Natural killer cell (primary cell): ENCODE data around the gene QSOX1. TPM values are rescaled to one million over a fixed set of nuclear protein-coding genes. Genes with fewer than 3 reads are reported as not detected.

Experiments
- ATAC-seq, 3 donors: fragments of 150-1000 bp in 2 of 3; fragments of 200-7000 bp in 1 of 3; cut with Tn5 transposase; 1 replicate in 1 of 3; 2 replicates in 2 of 3; pipeline ENCODE4 v1.10.0; 2021; ENCODE audit warnings: mild to moderate bottlenecking in 2 of 3, moderate library complexity in 2 of 3
- DNase-seq, 2 donors: peaks; one replicate each; pipeline versions ENCODE4 v3.0.0 to v3.0.0-alpha.2; 2013 to 2021; ENCODE audit warnings: mixed read lengths in 1 of 2
- H3K27ac ChIP-seq: one replicate; pipeline ENCODE4 v1.5.1; 2013; ENCODE audit warnings: mild to moderate bottlenecking, low read length
- H3K27me3 ChIP-seq: one replicate; pipeline ENCODE4 v1.6.1; 2013; ENCODE audit warnings: low read length; ENCODE audit not compliant: control insufficient read depth, insufficient read depth
- H3K36me3 ChIP-seq: one replicate; pipeline ENCODE4 v1.6.1; 2013; ENCODE audit warnings: low read length; ENCODE audit not compliant: control insufficient read depth, insufficient read depth
- H3K4me1 ChIP-seq: one replicate; pipeline ENCODE4 v1.6.1; 2013; ENCODE audit warnings: low read length; ENCODE audit not compliant: control insufficient read depth, insufficient read depth
- H3K4me3 ChIP-seq: one replicate; pipeline ENCODE4 v1.5.1; 2013; ENCODE audit warnings: low read length
- H3K9me3 ChIP-seq: one replicate; pipeline ENCODE4 v1.6.1; 2013; ENCODE audit warnings: low read length; ENCODE audit not compliant: control insufficient read depth, insufficient read depth
- H3K27ac Mint-ChIP-seq, 2 donors: one replicate each; pipeline ENCODE4 v1.8.0; 2022; ENCODE audit warnings: mild to moderate bottlenecking in 2 of 2, mixed read lengths in 2 of 2, moderate library complexity in 1 of 2
- H3K27me3 Mint-ChIP-seq, 2 donors: one replicate each; pipeline ENCODE4 v1.8.0; 2022; ENCODE audit warnings: low read depth in 2 of 2, mixed read lengths in 2 of 2
- H3K36me3 Mint-ChIP-seq: one replicate; pipeline ENCODE4 v1.8.0; 2022; ENCODE audit warnings: mixed read lengths
- H3K4me1 Mint-ChIP-seq, 2 donors: one replicate each; pipeline ENCODE4 v1.8.0; 2022; ENCODE audit warnings: mixed read lengths in 2 of 2
- H3K4me3 Mint-ChIP-seq: one replicate; pipeline ENCODE4 v1.8.0; 2022; ENCODE audit warnings: mild to moderate bottlenecking, moderate library complexity, mixed read lengths
- H3K9me3 Mint-ChIP-seq, 2 donors: one replicate each; pipeline ENCODE4 v1.8.0; 2022; ENCODE audit warnings: mixed read lengths in 2 of 2
- WGBS: methylation state at CpG from one replicate; pipeline ENCODE4 v1.1.7; 2013; ENCODE audit warnings: missing lambda C conversion rate; ENCODE audit not compliant: insufficient coverage; 5-methylcytosine and 5-hydroxymethylcytosine counted together
- intact Hi-C: fragments of 100-400 bp; cut with micrococcal nuclease; formaldehyde crosslinking; loops from one replicate; pipeline ENCODE4 v1.14.2; 2022
- total RNA-seq, 4 donors: library from RNA; stranded (reverse); fragments of 120-200 nt in 1 of 4; gene quantifications; one replicate each; pipeline versions ENCODE4 v1.2.3 to v1.2.4, GENCODE V29; 2013 to 2022
- TF ChIP-seq, protein P1 (sequence below): fragments of 200-600 bp; IDR thresholded peaks from one replicate; pipeline ENCODE4 v1.8.0; 2022; ENCODE audit warnings: antibody characterized with exemption

QSOX1 gene
- total RNA-seq, 3 donors from 2014 or later (not counting 1 experiment from before 2014, with no cell fraction given) = 31.0 to 42.7 (median 38.2) TPM

DNA sequence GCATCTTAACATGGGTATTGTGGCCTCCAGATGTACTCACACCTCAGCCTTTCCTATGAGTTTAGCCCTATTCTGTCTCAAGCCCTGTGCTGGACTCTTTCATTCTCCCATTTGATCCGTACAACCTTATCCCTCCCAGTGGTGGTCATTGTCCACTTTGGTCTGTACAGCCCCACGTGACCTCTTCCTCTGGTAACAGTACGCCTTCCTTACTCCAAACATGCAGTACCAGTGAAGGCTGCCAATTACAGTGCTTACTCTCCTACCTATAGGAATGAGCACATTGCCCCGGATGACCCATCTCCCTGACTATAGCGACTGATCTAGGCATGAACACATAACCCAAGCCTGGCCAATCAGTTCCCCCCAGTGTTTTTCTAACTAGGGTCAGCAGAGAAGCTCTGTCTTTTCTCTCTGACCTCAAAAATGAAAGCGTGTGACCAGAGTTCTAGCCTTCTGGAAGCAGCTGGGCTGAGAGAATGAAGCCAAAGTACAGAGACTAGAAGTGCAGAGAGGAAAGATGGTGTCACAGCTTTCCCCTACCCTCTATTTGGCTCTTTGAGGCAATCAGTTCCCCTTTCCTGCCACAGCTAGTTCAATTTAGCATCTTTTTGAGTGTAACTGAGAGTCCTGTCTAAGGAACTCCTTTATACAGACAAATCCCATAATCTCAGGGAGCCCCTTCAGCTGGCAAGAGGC is 9.9 kb upstream of the QSOX1 start:
- no peaks in the 10 kb centered on the region for H3K4me1 ChIP-seq
- WGBS = 70% methylated on average over 6 of the region's 6 CpGs
- TF ChIP-seq, protein P1, sequence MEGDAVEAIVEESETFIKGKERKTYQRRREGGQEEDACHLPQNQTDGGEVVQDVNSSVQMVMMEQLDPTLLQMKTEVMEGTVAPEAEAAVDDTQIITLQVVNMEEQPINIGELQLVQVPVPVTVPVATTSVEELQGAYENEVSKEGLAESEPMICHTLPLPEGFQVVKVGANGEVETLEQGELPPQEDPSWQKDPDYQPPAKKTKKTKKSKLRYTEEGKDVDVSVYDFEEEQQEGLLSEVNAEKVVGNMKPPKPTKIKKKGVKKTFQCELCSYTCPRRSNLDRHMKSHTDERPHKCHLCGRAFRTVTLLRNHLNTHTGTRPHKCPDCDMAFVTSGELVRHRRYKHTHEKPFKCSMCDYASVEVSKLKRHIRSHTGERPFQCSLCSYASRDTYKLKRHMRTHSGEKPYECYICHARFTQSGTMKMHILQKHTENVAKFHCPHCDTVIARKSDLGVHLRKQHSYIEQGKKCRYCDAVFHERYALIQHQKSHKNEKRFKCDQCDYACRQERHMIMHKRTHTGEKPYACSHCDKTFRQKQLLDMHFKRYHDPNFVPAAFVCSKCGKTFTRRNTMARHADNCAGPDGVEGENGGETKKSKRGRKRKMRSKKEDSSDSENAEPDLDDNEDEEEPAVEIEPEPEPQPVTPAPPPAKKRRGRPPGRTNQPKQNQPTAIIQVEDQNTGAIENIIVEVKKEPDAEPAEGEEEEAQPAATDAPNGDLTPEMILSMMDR = no peak
- no peaks in the 10 kb centered on the region for H3K36me3 Mint-ChIP-seq
- H3K4me3 Mint-ChIP-seq = no peak overlapping the region
- H3K27me3 Mint-ChIP-seq = peaks cover 0 to 3% of the 10 kb centered on the region in 2 donors
- H3K27ac Mint-ChIP-seq = no peak overlapping the region
- H3K4me3 ChIP-seq = no peak overlapping the region
- H3K27ac ChIP-seq = no peak overlapping the region
- no peaks in the 10 kb centered on the region for H3K9me3 Mint-ChIP-seq
- no peaks in the 10 kb centered on the region for H3K27me3 ChIP-seq
- intact Hi-C loops = no loop called here
- no peaks in the 10 kb centered on the region for H3K36me3 ChIP-seq
- H3K9me3 ChIP-seq = no peaks in the 10 kb centered on the region
- ATAC-seq (no peak), DNase-seq (no peak)
- H3K4me1 Mint-ChIP-seq = no peaks in the 10 kb centered on the region

DNA sequence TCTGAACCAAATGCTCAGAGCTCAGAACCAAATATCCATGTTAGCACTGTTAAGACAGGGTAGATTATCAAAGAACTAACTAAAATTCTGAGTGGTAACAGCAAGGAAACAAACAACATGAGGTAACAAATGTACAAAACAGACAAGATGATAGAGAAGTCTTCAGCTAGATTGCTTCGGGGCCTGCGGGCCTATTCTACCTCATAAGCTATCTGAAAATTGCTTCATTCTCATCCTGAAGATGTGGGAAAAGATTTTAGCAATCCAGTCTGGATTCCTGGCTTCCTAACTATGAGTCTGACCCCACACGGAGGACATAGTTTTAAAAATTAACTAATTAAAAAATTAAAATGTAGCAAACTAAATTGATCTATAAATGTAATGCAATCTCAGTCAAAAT is 9.2 kb upstream of the QSOX1 start:
- no peaks in the 10 kb centered on the region for H3K36me3 ChIP-seq
- Mint-ChIP-seq H3K36me3 (no peaks in the 10 kb centered on the region), H3K27me3 (peaks cover 0 to 3% of the 10 kb centered on the region in 2 donors), H3K27ac (no peak overlapping the region), H3K9me3 (no peaks in the 10 kb centered on the region), H3K4me3 (no peak overlapping the region), H3K4me1 (no peaks in the 10 kb centered on the region)
- ATAC-seq = no peak
- no peaks in the 10 kb centered on the region for H3K4me1 ChIP-seq
- no peak for DNase-seq
- no peak overlapping the region for H3K27ac ChIP-seq
- H3K9me3 ChIP-seq = no peaks in the 10 kb centered on the region
- H3K4me3 ChIP-seq = no peak overlapping the region
- TF ChIP-seq, protein P1 = no peak
- intact Hi-C loops = no loop called here
- 100% methylated on average over 2 of the region's 3 CpGs for WGBS
- no peaks in the 10 kb centered on the region for H3K27me3 ChIP-seq

DNA sequence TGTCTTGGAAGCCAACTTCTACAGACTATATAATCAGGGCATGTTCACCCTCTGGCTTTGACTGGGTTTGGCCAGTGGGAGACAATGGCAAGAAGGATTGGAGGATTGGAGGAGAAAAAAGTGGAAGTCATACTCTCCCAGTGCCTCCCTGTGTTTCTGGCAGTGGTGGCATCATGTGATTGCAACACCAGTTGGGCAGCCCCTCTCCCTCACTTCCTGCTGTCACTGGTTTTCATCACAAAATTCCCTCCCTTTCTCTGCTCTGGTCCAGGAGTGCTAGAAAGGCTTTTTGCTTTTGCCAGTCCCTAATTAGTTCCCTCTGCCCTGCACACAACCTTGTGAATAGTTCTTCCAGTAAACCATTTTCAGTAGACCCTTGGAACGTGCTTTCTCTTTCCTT is 3.7 kb upstream of the QSOX1 start:
- no peaks in the 10 kb centered on the region for H3K36me3 ChIP-seq
- intact Hi-C loops = loop anchor here (5.0 to 10.0 kb wide), 2 partner anchors 196 to 269 kb away; partner anchors contain the start of genes CEP350 and TOR1AIP1
- H3K4me1 ChIP-seq = peaks cover 14% of the 10 kb centered on the region
- H3K4me3 ChIP-seq = no peak overlapping the region
- H3K4me1 Mint-ChIP-seq = peaks cover 17 to 19% of the 10 kb centered on the region in 2 donors
- ATAC-seq = no peak
- H3K4me3 Mint-ChIP-seq = no peak overlapping the region
- no peaks in the 10 kb centered on the region for H3K9me3 Mint-ChIP-seq
- TF ChIP-seq, protein P1 = no peak
- DNase-seq = no peak
- no peaks in the 10 kb centered on the region for H3K36me3 Mint-ChIP-seq
- H3K27me3 Mint-ChIP-seq = no peaks in the 10 kb centered on the region
- no peaks in the 10 kb centered on the region for H3K27me3 ChIP-seq
- H3K27ac Mint-ChIP-seq = no peak overlapping the region
- H3K27ac ChIP-seq = no peak overlapping the region
- no peaks in the 10 kb centered on the region for H3K9me3 ChIP-seq
- 92% methylated on average over 1 of the region's 1 CpG for WGBS

DNA sequence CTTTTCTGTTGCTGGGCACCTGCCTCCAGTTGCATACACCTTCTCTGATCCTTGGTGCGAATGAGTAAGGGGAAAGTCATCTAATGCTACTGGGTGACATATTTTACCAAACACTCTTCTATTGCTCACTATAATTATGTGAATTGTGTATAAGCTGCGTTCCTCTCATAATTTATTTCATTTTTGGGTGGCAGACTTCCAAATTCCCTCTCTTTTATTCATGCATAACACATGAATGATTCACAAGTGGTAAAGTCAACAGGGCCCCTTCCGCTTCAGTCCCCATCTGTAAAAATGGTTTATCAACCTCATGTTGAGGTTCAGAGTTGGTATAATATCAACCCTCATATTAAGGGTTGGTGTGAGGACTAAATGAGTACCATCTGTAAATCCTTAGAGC is 3.2 kb upstream of the QSOX1 start:
- H3K27ac Mint-ChIP-seq = no peak overlapping the region
- TF ChIP-seq, protein P1 = no peak
- intact Hi-C loops = loop anchor here (5.0 to 10.0 kb wide), 2 partner anchors 197 to 269 kb away; partner anchors contain the start of genes CEP350 and TOR1AIP1
- peaks cover 22 to 24% of the 10 kb centered on the region in 2 donors for H3K4me1 Mint-ChIP-seq
- no peak overlapping the region for H3K4me3 Mint-ChIP-seq
- no peaks in the 10 kb centered on the region for H3K27me3 Mint-ChIP-seq
- Histone ChIP-seq H3K4me1 (peaks cover 18% of the 10 kb centered on the region), H3K36me3 (no peaks in the 10 kb centered on the region), H3K9me3 (no peaks in the 10 kb centered on the region), H3K4me3 (no peak overlapping the region), H3K27ac (no peak overlapping the region), H3K27me3 (no peaks in the 10 kb centered on the region)
- DNase-seq (no peak), ATAC-seq (no peak)
- H3K9me3 Mint-ChIP-seq = no peaks in the 10 kb centered on the region
- no peaks in the 10 kb centered on the region for H3K36me3 Mint-ChIP-seq
- 90% methylated on average over 2 of the region's 3 CpGs for WGBS
